Adipose tissue (tissue), 3 donors: ENCODE results near the gene TAS2R9. TPM values are rescaled to one million over a fixed set of nuclear protein-coding genes. Genes with fewer than 3 reads are reported as not detected.
"Not testable (repeated sequence)": the region's sequence is repeated elsewhere in the genome, so short reads cannot be mapped to it uniquely, and the experiment has no call there.

Source experiments
- H3K27ac ChIP-seq: one replicate; pipeline ENCODE4 v1.5.1; 2013; ENCODE audit warnings: low read depth, low read length
- WGBS, 3 donors: extraction: QIAGEN DNeasy Blood & Tissue Kit; methylation state at CpG; one replicate each; pipeline ENCODE4 v1.1.7; 2013; 5-methylcytosine and 5-hydroxymethylcytosine counted together
- polyA plus RNA-seq, 3 donors: library from polyadenylated mRNA; stranded (reverse); fragments of 200-250 nt; gene quantifications; one replicate each; pipeline ENCODE4 v1.2.3, GENCODE V29; 2013
- donor health status: healthy with polysubstance abuse.
- donor health status: Bipolar disorder and iron deficiency.
- donor health status: healthy.

The TAS2R9 gene, protein sequence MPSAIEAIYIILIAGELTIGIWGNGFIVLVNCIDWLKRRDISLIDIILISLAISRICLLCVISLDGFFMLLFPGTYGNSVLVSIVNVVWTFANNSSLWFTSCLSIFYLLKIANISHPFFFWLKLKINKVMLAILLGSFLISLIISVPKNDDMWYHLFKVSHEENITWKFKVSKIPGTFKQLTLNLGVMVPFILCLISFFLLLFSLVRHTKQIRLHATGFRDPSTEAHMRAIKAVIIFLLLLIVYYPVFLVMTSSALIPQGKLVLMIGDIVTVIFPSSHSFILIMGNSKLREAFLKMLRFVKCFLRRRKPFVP
- polyA plus RNA-seq, result under 1 TPM in 1 of 3 donors, not detected in 2; 0.90 TPM

DNA sequence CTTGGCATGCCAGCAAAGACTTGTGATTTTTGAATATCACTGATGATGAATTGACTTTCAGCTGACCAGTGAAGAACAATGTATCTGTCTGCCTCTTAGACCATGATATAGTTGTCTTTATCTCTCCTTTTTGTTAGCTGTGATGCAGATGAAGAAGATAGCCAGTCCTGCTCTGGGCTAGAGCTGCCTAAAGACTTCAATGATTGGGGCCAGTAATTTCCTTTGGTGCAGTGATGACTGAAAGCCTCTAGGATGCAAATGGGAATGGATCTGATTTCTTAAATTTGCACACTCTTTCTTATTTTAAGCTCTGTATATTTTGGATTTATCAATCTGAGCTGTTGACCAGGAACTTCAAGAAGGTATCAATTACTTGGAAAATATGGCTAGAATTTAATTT lies at the start of gene TAS2R9:
TAS2R9 (minus strand) TSS at position 101 of the 400 bp plus-strand sequence; CDS start at position 8, 93 bp downstream.
- H3K27ac ChIP-seq, result no peak within 1 kb of the TSS

DNA sequence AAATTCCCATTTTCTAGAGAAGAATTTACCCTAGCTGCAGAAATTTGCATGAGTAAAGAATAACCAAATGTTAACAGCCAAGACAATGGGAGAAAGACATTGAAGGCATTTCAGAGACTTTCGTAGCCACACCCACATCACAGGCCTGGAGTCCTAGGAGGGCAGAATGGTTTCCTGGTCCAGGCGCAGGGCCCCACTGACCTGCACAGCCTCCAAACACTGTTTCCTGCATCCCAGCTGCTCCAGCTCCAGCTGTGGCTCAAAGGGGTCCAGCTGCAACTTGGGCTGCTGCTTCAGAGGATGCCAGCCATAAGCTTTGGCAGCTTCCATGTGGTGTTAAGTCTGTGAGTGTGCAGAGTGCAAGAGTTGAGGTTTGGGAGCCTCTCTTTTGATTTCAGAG lies 45.8 kb upstream of the TAS2R9 start:
- no peak overlapping the region for H3K27ac ChIP-seq
- whole genome bisulfite sequencing, 3 donors, result 94 to 98% (median 96%) methylated on average over 2 of the region's 2 CpGs

DNA sequence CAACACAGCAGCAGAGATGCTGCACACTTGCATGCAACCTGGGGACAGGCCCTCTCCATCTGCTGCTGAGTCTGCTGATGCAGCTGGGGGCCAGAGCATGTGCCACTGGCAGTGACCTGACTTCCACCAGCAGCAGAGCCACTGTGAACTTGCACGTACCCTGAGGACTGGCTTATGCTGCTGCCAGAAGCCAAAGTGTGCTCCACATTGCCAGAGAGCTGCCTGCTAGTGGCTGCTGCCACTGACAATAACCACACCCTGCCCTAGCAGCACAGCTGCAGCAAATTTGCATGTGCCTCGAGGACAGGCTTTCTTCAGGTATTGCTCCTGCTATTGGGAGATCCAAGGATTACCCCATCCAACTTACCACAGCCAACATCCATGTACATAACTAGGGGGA lies 43.8 kb upstream of the TAS2R9 start:
- H3K27ac ChIP-seq, result no peak overlapping the region
- 78 to 92% (median 88%) methylated on average over 2 of the region's 2 CpGs for whole genome bisulfite sequencing, 3 donors

DNA sequence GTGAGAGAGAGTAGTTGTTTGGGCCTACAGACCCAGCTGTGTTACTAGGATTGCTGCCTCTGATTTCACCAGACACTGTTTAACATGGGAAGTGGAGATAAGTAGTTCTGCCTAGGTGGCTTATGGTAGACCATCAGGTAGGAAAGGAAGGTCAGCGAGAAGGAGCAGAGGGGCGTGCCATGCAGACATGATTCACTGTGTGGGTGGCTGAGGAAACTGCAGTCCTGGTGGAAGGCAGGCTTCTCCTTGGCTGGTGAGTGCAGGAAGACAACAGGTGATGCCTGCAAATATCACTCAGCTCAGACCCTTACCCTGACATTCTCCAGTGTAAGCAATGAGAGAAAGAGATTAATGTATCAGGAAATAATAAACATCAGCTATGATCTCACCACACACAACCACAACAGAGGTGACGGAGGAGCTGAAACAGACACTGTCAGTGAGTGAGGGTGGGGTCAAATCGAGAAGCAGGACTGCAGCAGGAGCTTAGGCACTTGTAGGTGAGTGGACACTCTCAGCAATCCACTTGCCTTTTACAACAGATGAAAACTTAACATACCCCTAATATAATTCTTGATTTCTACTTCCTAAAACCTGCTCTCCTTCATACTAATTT lies 41.4 kb upstream of the TAS2R9 start:
- WGBS, 3 donors, result 92 to 96% (median 92%) methylated on average over 4 of the region's 4 CpGs
- no peak overlapping the region for H3K27ac ChIP-seq

DNA sequence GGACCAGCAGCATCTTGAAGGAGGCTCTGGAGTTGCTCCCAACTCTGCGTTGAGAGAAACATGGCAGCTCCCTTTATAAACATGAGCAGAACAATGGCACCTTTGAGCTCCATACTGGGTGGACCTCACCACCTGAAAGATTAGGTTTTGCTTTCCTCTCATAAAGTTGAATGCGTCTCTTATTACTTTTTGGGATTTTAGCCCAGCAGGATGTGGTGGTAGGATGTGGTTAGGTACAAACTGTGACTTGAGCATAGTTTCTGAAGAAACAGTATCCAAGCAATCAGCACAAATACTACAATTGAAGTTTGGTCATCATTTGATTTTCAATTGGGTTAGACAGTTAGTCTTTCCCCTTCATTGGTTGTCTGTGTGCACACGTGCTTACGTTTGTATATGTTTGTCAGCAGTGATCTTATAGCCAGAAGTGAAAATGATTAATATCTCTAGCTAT lies 39.5 kb upstream of the TAS2R9 start, which contains the start of gene PRR4:
PRR4 (minus strand) TSS at position 51 of the 454 bp plus-strand sequence; CDS start at position 13, 38 bp downstream.
- no peak within 1 kb of the TSS for H3K27ac ChIP-seq
- 80 to 93% (median 89%) methylated on average over 4 of the region's 4 CpGs for WGBS, 3 donors

DNA sequence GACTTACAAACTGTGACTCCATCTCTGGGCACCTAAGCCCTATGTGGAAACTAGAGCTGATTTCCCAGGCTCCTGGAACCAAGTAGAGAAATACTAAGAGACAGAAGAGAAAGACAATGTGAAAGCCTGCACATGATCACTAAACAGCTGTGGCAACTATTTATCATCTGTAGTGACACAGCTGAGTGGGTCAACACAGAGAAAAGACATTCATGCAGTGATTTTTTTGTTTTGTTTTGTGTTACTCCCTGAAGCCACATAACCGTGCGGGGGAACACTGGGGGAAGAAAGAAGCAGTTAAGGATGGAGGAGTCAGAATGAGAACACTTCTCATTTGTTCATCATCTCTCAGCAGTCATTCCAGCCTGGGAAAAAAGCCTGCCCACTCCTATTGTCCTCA lies 37.8 kb upstream of the TAS2R9 start:
- 36 to 51% (median 42%) methylated on average over 2 of the region's 2 CpGs for WGBS, 3 donors
- H3K27ac ChIP-seq, result no peak overlapping the region

DNA sequence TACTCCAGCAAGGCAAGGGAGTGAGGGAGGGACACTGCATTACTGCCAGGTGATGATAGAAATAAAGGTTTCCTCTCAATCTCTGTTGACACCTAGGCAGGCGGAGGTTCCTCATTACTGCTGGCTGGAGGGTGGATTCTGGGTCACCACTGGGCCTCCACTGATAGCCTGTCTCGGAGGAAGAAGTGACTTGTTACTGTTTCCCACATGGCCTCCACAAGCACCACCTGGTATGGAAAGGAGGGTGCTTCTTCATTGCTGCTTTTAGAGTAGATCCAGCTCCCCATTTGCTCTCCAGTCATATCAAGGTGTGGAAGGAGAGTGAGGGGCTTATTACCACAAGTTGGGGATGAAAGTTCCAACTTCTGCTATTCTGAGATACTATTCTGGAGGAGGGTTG lies 32.9 kb upstream of the TAS2R9 start:
- H3K27ac ChIP-seq, result no peak overlapping the region
- 93 to 98% (median 97%) methylated on average over 2 of the region's 2 CpGs for WGBS, 3 donors

DNA sequence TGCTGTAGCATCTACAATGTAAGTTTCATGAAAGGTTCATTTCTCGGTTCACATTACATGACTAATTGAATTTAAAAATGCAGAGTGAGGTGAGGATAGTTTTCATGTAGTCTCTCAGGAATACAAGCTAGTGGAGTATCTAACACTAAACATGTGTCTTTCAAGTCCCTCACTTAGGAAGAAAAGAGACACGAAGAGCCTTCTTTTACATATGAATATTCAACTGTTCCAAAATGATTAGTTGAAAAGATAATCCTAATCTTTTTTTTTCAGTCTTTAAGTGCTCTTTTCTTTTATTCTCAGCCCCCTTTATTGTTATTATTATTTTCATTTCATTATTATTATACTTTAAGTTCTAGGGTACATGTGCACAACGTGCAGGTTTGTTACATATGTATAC lies 28.5 kb upstream of the TAS2R9 start:
- no peak overlapping the region for H3K27ac ChIP-seq
- WGBS, 3 donors, result 89 to 95% (median 93%) methylated on average over 3 of the region's 3 CpGs

DNA sequence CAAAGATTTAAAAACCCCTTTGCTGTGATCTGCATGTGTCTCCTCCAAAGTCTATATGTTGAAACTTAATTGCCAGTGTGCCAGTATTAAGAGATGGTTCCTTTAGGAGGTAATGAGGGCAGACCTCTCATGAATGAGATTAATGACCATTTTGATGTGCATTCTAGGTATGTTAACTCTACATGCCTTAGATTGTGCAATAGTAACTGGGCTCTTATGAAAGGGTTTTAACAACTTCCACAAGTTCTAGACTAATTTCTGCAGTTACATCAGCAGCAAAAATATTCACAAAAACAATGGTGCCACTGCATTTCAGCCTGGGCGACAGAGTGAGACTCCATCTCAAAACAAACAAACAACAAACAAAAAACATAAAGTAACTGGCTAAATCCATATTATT lies 20.0 kb upstream of the TAS2R9 start:
- 94 to 97% (median 97%) methylated on average over 1 of the region's 1 CpG for WGBS, 3 donors
- no peak overlapping the region for H3K27ac ChIP-seq

DNA sequence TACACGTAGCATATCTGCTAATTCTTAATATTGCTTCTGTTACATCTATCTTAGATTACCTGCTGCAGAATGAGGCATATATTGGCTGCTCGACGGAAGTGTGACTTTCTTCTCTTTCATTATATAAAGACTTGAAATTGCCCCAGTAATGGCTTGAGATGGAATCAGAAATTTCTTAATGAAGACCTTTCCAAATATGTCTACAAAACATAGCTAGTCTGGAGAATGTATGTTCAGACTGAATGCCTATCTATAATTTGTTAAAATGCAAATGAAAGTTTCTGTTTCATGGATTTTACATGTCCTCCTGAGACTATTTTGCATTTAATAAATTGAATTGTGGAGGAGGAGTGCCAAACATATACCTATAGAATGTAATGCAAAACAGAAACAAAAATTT lies 16.3 kb upstream of the TAS2R9 start, which contains the start of gene TAS2R10:
TAS2R10 (minus strand) TSS at position 101 of the 400 bp plus-strand sequence; CDS start at position 12, 89 bp downstream.
- WGBS, 3 donors, result 86 to 91% (median 90%) methylated on average over 3 of the region's 3 CpGs

DNA sequence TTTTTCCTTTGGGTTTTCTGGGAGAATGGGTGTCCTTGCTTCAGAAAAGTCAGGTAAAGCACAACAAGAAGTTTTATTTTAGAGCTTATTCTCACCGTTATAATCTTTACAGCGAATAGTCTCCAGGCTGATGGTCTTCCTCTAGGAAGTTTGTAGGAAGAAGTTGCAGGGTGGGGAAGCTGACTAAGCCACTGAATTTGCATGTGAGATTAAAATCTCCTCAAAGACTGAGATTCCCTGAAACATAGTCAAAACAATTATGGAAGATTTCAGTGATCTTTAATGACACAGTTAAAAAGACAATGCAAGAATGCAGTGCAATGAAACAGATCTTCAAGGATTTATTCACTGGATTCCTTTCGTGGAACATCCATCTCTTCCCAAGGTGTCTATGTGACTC lies 15.0 kb upstream of the TAS2R9 start:
- WGBS, 3 donors, result 83 to 88% (median 87%) methylated on average over 3 of the region's 3 CpGs
- no peak overlapping the region for H3K27ac ChIP-seq

More for the DNA sequence above, 16.3 kb upstream of the TAS2R9 start, which contains the start of gene TAS2R10:
- no peak within 1 kb of the TSS for H3K27ac ChIP-seq

DNA sequence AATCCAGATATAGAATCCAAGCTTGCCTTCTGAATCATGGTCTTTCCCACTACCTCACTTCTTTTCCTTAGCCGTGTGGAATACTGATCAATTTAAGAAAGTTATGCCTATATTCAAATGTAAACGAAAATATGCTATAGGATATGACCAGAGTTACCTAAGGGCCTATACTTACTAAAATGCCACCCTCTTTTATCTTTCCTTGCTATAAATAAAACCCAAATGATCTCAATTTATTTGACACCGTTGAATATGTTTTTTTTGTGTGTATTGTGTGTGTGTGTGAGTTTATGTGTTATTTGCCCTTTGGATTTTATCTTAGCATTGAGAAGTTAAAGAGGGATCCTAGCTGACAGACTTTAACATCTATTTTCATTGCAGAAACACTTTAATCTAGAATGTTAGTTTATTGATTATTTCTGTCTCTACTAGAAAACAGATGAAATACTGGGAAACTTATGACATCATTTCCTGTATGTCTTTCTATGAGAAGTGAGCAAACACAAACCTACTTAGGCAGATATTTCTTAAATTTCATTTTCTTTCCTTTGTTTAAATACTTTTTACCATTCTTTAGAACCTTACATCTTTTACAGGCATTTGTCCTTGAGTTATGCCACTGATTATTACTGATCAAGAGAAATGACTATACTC lies 2.0 kb upstream of the TAS2R9 start:
- WGBS, 3 donors, result 75 to 90% (median 87%) methylated on average over 3 of the region's 3 CpGs
- no peak overlapping the region for H3K27ac ChIP-seq

DNA sequence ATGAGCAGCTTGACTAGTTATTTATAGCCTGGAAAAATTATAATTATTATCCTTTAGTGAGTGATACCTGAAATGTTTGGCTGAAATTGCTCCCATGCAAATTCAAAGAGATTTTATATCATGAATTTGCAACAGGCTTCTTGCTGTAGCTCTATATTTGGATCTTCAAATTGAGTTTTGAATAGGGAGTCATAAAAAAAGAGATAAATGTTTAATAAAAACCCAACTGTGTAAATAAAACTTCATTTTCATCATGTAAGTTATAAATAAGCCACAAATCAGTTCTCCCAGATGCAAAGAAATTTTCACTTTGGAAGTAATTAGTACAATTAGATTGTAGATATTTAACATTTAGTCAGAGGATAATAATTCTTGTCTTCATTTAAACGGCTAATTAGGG lies 2.8 kb downstream of the TAS2R9 start, which contains the start of gene TAS2R8:
TAS2R8 (minus strand) TSS at position 101 of the 400 bp plus-strand sequence. CDS start 306 bp downstream, outside the sequence.
- WGBS, 3 donors, result 55 to 77% (median 73%) methylated on average over 1 of the region's 1 CpG
- no peak within 1 kb of the TSS for H3K27ac ChIP-seq

DNA sequence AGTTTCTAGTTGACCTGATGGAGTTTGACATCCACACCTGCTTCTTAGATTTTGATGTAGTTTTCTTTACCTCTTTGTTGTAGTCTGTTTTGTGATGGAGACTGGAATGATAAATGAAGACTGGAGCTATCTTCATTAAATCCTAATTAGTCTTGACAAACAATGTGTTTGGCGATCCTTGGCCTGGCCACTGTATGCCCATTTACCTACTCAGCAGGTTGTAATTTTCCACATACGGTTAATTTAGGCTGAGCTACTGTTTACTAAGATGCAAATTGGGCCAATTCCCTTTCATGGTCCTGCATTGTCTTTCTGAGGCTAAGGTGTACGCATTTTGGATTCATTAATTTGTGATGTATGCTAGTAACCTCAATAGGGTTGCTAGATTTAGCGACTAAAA lies 7.4 kb downstream of the TAS2R9 start, which contains the start of gene TAS2R7:
TAS2R7 (minus strand) TSS at position 41 of the 400 bp plus-strand sequence. CDS start 57 bp downstream, outside the sequence.
- WGBS, 3 donors, result 52 to 69% (median 69%) methylated on average over 4 of the region's 4 CpGs
- no peak within 1 kb of the TSS for H3K27ac ChIP-seq

DNA sequence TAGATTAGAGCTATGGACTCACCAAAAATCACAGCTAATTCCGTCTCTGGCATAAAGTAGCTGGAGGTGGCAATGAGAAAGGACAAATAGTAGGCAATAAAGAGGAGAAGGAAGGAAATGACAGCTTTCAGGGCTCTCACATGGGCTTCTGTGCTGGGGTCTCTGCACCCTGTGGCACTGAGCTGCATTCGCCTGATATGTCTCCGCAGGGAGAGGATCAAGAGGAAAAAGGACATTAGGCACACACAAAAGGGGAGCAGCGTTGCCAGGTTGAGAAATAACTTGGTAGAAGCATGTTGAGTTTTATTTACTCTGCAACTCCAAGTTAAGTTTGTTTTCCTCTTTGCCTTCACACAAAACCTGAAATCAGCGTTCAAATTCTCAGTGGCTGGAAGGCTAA lies 8.2 kb downstream of the TAS2R9 start:
- no peak overlapping the region for H3K27ac ChIP-seq
- WGBS, 3 donors, result 44 to 72% (median 49%) methylated on average over 5 of the region's 5 CpGs

DNA sequence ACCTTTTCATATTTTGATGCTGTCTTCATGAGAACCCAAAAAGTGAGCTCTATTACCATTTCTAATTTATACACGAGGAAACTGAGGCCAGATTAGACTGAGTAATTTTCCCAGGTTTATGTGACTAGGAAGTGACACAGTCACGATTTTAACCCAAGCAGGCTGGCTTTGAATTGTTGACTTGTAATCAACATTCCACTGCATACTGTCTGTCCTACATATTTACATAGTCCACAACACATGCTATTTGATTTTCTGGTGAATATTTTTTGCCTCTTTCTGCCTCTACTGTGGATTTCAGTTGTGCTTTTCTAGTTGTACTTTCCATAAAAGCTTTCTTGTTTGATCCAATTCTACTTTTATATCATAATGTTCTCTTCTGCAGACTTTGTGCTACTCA lies 15.7 kb downstream of the TAS2R9 start:
- WGBS, 3 donors, result 25 to 63% (median 58%) methylated on average over 2 of the region's 2 CpGs
- no peak overlapping the region for H3K27ac ChIP-seq

DNA sequence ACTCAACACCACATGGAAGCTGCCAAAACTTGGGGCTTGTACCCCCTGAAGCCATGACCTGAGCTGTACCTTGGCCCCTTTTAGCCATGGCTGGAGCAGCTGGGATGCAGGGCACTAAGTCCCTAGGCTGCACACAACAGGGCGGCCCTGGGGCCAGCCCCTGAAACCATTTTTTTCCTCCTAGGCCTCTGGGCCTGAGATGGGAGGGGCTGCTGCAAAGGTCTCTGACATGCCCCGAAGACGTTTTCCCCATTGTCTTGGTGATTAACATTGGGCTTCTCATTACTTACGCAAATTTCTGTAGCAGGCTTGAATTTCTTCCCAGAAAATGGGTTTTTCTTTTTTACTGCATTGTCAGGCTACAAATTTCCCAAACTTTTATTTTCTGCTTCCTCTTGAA lies 18.2 kb downstream of the TAS2R9 start:
- not testable (repeated sequence) for H3K27ac ChIP-seq
- WGBS, 3 donors, result 85 to 92% (median 88%) methylated on average over 4 of the region's 4 CpGs

DNA sequence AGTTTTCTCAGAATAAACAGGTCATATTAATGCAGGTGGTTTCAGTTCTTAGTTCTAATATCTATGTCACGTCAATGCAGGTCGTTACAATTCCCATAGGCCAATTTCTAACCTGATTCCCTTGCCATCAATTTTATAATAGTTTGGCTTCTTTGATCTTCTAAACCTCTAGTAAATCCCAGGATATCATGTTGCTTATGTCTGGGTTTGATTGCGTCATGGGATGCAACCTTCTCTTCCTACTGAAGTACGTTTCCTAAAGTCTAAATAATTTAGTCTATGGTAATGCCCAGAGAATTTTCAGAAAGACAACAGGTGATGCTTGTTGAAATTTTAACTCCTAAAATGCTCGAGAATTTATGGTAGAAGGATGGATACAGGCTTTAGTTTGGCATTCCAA lies 26.7 kb downstream of the TAS2R9 start:
- WGBS, 3 donors, result 60 to 71% (median 71%) methylated on average over 5 of the region's 5 CpGs
- no peak overlapping the region for H3K27ac ChIP-seq

DNA sequence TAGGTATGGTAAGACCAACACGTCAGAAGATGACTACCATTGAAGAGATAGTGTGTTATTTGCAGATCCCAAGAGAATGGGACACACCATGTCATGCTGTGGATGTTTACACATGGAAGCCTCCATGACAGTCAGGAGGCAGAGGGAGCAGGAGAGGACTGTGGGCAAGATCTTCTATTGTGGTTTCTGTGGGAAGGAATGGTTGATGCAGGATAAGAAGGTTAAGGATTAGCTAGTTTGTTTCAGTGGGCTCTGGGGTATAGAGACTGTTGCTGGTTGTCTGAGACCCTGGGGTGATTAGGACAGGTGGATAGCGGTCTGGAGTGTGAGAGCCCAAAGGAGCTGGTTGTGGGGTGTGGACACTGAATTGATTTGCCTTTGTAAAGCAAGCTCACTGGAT lies 30.9 kb downstream of the TAS2R9 start:
- H3K27ac ChIP-seq, result no peak overlapping the region
- WGBS, 3 donors, result 83 to 95% (median 89%) methylated on average over 2 of the region's 2 CpGs
